Neural cell (in vitro differentiated cells): ENCODE results near the gene AARS1.

Experiments
- CTCF ChIP-seq: fragments of 450-650 bp; IDR thresholded peaks from 2 replicates; pipeline ENCODE4 v1.5.1; 2014; ENCODE audit warnings: antibody characterized with exemption, mild to moderate bottlenecking, moderate library complexity; ENCODE audit not compliant: poor library complexity, severe bottlenecking
- EP300 ChIP-seq: fragments of 450-650 bp; conservative IDR thresholded peaks from 2 replicates; pipeline ENCODE4 v1.6.1; 2014; ENCODE audit warnings: antibody characterized with exemption, mild to moderate bottlenecking, moderate library complexity; ENCODE audit not compliant: poor library complexity, severe bottlenecking
- EZH2 ChIP-seq: fragments of 200-600, 300-800 bp; shearing (Covaris generic), sonication (generic); IDR thresholded peaks from 2 replicates; pipeline ENCODE4 v1.6.1; 2014; ENCODE audit warnings: antibody characterized with exemption, low read length, borderline replicate concordance, mild to moderate bottlenecking; ENCODE audit not compliant: insufficient read depth, poor library complexity, severe bottlenecking
- POLR2AphosphoS5 ChIP-seq: IDR thresholded peaks from 2 replicates; pipeline ENCODE4 v1.6.1; 2012
- RAD21 ChIP-seq: fragments of 450-650 bp; conservative IDR thresholded peaks from 2 replicates; pipeline ENCODE4 v1.6.1; 2014; ENCODE audit warnings: antibody characterized with exemption, mild to moderate bottlenecking, moderate library complexity

DNA sequence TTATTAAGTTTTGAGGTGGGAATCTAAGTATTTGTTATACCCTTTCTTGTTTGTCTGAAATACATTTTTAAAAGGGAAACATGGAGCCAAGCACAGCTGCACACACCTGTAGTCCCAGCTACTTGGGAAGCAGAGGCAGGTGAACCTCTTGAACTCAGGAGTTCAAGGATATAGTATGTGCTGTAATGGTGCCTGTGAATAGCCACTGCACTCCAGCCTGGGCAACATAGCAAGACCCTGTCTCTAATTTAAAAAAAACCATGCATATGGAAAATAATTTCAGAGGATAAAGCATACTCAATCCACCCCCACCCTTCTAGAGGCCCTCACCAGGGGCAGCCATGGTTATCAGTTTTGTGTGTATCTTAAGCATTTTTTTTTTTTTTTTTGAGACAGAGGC lies 6.3 kb upstream of the AARS1 start:
- TF ChIP-seq CTCF (no peak), EZH2 (no peak), RAD21 (no peak), EP300 (no peak), POLR2AphosphoS5 (no peak)
